GM12878 (cell line): ENCODE data around the gene TBCD. TPM values are rescaled to one million over a fixed set of nuclear protein-coding genes. Genes with fewer than 3 reads are reported as not detected.

ENCODE experiments used
- HDGF ChIP-seq: fragments of 450-650 bp; IDR thresholded peaks from 2 replicates; pipeline ENCODE4 v1.6.1; 2016; ENCODE audit warnings: antibody characterized with exemption
- MYC ChIP-seq: IDR thresholded peaks from 2 replicates; pipeline ENCODE4 v1.6.1; 2011; ENCODE audit warnings: mild to moderate bottlenecking, low read length, moderate library complexity, inconsistent platforms; ENCODE audit not compliant: insufficient read depth, insufficient replicate concordance, insufficient read length, severe bottlenecking
- NBN ChIP-seq: fragments of 450-650 bp; IDR thresholded peaks from 2 replicates; pipeline ENCODE4 v1.6.1; 2016
- NFYA ChIP-seq: IDR thresholded peaks from 2 replicates; pipeline ENCODE4 v1.6.1; 2011; ENCODE audit warnings: low read depth, mild to moderate bottlenecking, low read length, improper control_type of control experiment, borderline replicate concordance
- NRF1 ChIP-seq: conservative IDR thresholded peaks from 2 replicates; pipeline ENCODE4 v1.6.1; 2011; ENCODE audit warnings: mild to moderate bottlenecking, low read depth, low read length, improper control_type of control experiment
- PAX8 ChIP-seq: fragments of 450-650 bp; IDR thresholded peaks from 2 replicates; pipeline ENCODE4 v1.6.1; 2017; ENCODE audit warnings: mild to moderate bottlenecking, moderate library complexity
- POU2F2 ChIP-seq: IDR thresholded peaks from 3 replicates; pipeline ENCODE4 v1.6.1; 2011; ENCODE audit warnings: low read depth, mild to moderate bottlenecking, low read length, borderline replicate concordance
- RAD21 ChIP-seq: IDR thresholded peaks from 2 replicates; pipeline ENCODE4 v1.6.1; 2011; ENCODE audit warnings: mild to moderate bottlenecking, low read depth, low read length, moderate library complexity; ENCODE audit not compliant: insufficient read depth
- RCOR1 ChIP-seq: conservative IDR thresholded peaks from 2 replicates; pipeline ENCODE4 v1.6.1; 2012; ENCODE audit warnings: low read depth, low read length, improper control_type of control experiment
- SUZ12 ChIP-seq: fragments of 200-600 bp; sonication (generic); IDR thresholded peaks from one replicate; pipeline ENCODE4 v1.6.1; 2018; ENCODE audit warnings: antibody characterized with exemption, mild to moderate bottlenecking; ENCODE audit not compliant: unreplicated experiment
- ZNF274 ChIP-seq: IDR thresholded peaks from one replicate; pipeline ENCODE4 v1.8.0; 2011; ENCODE audit not compliant: insufficient read length, insufficient read depth
- polyA plus RNA-seq, 11 experiments: library from polyadenylated mRNA; depleted of rRNA in 4 of 11; unstranded in 6 of 11; stranded (reverse) in 5 of 11; fragments of >200 nt; fragmentation: Nextera tagmentation in 4 of 11; fragmentation: Illumina TruSeq in 1 of 11; extraction: Ambion mirVana in 4 of 11; extraction: Trizol in 1 of 11; gene quantifications; 1 replicate in 1 of 11; 2 replicates in 10 of 11; pipeline versions ENCODE4 v1.2.1 to v1.2.3, GENCODE V29; 2011 to 2016; ENCODE audit warnings: inconsistent platforms in 2 of 11, missing spikeins in 2 of 11, low read depth in 1 of 11
- total RNA-seq, 4 experiments: library from RNA; depleted of rRNA in 3 of 4; stranded (reverse); fragments of >200 nt in 3 of 4; fragmentation: Illumina TruSeq in 1 of 4; extraction: Trizol in 1 of 4; gene quantifications; 2 replicates each; pipeline versions ENCODE4 v1.2.1 to v1.2.3, GENCODE V29; 2013 to 2021
- TF ChIP-seq, protein P1 (sequence below): fragments of 450-650 bp; IDR thresholded peaks from 2 replicates; pipeline ENCODE4 v1.6.1; 2017; ENCODE audit warnings: antibody characterized with exemption, mild to moderate bottlenecking, moderate library complexity
- TF ChIP-seq, protein P2 (sequence below): fragments of 150-350 bp; IDR thresholded peaks from 2 replicates; pipeline ENCODE4 v1.6.1; 2016; ENCODE audit warnings: low read depth, low read length
- TF ChIP-seq, protein P3 (sequence below): fragments of 450-650 bp; IDR thresholded peaks from 2 replicates; pipeline ENCODE4 v1.6.1; 2017; ENCODE audit warnings: mild to moderate bottlenecking
- TF ChIP-seq, protein P4 (sequence below): fragments of 450-650 bp; IDR thresholded peaks from 2 replicates; pipeline ENCODE4 v1.6.1; 2014; ENCODE audit warnings: mild to moderate bottlenecking
- TF ChIP-seq, protein P5 (sequence below): IDR thresholded peaks from 2 replicates; pipeline ENCODE4 v1.6.1; 2012; ENCODE audit warnings: improper control_type of control experiment, low read depth, low read length; ENCODE audit not compliant: insufficient replicate concordance

TBCD gene
- total and polyA plus RNA-seq, 10 of the 15 experiments (the other 5 are each of a cell fraction or from before 2014, with no cell fraction given), result 10.3 to 114 (median 52.4) TPM

DNA sequence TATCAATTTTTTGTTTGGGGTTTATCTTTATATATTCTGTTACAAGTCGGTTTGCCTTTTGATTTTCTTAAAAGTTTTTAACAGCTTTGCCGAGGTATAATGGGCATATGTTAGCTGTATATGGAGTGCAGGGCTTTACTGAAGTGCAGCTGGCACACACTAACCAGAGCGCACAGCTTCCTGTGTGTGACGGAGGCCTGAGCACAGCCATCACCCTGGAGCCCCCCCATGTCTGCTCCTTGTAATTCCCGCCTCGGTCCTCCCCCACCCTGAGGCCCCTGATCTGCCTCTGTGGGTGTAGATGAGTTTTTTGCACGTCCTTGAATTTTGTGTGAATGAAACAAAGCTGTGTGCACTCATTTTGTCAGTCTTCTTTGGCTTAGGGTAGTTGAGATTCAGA is 148.1 kb downstream of the TBCD start (continued):
- TF ChIP-seq, protein P1, sequence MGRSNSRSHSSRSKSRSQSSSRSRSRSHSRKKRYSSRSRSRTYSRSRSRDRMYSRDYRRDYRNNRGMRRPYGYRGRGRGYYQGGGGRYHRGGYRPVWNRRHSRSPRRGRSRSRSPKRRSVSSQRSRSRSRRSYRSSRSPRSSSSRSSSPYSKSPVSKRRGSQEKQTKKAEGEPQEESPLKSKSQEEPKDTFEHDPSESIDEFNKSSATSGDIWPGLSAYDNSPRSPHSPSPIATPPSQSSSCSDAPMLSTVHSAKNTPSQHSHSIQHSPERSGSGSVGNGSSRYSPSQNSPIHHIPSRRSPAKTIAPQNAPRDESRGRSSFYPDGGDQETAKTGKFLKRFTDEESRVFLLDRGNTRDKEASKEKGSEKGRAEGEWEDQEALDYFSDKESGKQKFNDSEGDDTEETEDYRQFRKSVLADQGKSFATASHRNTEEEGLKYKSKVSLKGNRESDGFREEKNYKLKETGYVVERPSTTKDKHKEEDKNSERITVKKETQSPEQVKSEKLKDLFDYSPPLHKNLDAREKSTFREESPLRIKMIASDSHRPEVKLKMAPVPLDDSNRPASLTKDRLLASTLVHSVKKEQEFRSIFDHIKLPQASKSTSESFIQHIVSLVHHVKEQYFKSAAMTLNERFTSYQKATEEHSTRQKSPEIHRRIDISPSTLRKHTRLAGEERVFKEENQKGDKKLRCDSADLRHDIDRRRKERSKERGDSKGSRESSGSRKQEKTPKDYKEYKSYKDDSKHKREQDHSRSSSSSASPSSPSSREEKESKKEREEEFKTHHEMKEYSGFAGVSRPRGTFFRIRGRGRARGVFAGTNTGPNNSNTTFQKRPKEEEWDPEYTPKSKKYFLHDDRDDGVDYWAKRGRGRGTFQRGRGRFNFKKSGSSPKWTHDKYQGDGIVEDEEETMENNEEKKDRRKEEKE, result no peak
- no peak for TF ChIP-seq NFYA
- TF ChIP-seq, protein P2, sequence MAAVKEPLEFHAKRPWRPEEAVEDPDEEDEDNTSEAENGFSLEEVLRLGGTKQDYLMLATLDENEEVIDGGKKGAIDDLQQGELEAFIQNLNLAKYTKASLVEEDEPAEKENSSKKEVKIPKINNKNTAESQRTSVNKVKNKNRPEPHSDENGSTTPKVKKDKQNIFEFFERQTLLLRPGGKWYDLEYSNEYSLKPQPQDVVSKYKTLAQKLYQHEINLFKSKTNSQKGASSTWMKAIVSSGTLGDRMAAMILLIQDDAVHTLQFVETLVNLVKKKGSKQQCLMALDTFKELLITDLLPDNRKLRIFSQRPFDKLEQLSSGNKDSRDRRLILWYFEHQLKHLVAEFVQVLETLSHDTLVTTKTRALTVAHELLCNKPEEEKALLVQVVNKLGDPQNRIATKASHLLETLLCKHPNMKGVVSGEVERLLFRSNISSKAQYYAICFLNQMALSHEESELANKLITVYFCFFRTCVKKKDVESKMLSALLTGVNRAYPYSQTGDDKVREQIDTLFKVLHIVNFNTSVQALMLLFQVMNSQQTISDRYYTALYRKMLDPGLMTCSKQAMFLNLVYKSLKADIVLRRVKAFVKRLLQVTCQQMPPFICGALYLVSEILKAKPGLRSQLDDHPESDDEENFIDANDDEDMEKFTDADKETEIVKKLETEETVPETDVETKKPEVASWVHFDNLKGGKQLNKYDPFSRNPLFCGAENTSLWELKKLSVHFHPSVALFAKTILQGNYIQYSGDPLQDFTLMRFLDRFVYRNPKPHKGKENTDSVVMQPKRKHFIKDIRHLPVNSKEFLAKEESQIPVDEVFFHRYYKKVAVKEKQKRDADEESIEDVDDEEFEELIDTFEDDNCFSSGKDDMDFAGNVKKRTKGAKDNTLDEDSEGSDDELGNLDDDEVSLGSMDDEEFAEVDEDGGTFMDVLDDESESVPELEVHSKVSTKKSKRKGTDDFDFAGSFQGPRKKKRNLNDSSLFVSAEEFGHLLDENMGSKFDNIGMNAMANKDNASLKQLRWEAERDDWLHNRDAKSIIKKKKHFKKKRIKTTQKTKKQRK, result no peak
- TF ChIP-seq, protein P3, sequence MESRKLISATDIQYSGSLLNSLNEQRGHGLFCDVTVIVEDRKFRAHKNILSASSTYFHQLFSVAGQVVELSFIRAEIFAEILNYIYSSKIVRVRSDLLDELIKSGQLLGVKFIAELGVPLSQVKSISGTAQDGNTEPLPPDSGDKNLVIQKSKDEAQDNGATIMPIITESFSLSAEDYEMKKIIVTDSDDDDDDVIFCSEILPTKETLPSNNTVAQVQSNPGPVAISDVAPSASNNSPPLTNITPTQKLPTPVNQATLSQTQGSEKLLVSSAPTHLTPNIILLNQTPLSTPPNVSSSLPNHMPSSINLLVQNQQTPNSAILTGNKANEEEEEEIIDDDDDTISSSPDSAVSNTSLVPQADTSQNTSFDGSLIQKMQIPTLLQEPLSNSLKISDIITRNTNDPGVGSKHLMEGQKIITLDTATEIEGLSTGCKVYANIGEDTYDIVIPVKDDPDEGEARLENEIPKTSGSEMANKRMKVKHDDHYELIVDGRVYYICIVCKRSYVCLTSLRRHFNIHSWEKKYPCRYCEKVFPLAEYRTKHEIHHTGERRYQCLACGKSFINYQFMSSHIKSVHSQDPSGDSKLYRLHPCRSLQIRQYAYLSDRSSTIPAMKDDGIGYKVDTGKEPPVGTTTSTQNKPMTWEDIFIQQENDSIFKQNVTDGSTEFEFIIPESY, result no peak
- no peak for TF ChIP-seq MYC
- no peak for TF ChIP-seq NBN
- no peak for TF ChIP-seq NRF1
- TF ChIP-seq HDGF, result no peak
- TF ChIP-seq SUZ12, result no peak
- TF ChIP-seq, protein P4, sequence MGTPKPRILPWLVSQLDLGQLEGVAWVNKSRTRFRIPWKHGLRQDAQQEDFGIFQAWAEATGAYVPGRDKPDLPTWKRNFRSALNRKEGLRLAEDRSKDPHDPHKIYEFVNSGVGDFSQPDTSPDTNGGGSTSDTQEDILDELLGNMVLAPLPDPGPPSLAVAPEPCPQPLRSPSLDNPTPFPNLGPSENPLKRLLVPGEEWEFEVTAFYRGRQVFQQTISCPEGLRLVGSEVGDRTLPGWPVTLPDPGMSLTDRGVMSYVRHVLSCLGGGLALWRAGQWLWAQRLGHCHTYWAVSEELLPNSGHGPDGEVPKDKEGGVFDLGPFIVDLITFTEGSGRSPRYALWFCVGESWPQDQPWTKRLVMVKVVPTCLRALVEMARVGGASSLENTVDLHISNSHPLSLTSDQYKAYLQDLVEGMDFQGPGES, result no peak
- TF ChIP-seq ZNF274, result no peak
- TF ChIP-seq RCOR1, result no peak
- TF ChIP-seq POU2F2, result no peak
- TF ChIP-seq, protein P5, sequence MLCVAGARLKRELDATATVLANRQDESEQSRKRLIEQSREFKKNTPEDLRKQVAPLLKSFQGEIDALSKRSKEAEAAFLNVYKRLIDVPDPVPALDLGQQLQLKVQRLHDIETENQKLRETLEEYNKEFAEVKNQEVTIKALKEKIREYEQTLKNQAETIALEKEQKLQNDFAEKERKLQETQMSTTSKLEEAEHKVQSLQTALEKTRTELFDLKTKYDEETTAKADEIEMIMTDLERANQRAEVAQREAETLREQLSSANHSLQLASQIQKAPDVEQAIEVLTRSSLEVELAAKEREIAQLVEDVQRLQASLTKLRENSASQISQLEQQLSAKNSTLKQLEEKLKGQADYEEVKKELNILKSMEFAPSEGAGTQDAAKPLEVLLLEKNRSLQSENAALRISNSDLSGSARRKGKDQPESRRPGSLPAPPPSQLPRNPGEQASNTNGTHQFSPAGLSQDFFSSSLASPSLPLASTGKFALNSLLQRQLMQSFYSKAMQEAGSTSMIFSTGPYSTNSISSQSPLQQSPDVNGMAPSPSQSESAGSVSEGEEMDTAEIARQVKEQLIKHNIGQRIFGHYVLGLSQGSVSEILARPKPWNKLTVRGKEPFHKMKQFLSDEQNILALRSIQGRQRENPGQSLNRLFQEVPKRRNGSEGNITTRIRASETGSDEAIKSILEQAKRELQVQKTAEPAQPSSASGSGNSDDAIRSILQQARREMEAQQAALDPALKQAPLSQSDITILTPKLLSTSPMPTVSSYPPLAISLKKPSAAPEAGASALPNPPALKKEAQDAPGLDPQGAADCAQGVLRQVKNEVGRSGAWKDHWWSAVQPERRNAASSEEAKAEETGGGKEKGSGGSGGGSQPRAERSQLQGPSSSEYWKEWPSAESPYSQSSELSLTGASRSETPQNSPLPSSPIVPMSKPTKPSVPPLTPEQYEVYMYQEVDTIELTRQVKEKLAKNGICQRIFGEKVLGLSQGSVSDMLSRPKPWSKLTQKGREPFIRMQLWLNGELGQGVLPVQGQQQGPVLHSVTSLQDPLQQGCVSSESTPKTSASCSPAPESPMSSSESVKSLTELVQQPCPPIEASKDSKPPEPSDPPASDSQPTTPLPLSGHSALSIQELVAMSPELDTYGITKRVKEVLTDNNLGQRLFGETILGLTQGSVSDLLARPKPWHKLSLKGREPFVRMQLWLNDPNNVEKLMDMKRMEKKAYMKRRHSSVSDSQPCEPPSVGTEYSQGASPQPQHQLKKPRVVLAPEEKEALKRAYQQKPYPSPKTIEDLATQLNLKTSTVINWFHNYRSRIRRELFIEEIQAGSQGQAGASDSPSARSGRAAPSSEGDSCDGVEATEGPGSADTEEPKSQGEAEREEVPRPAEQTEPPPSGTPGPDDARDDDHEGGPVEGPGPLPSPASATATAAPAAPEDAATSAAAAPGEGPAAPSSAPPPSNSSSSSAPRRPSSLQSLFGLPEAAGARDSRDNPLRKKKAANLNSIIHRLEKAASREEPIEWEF, result no peak
- TF ChIP-seq RAD21, result no peak
- TF ChIP-seq PAX8, result no peak
